ENCODE results near the gene ALDH1L1.

GRCh38 chr3:126057501-126057819, 122.9 kb downstream of the ALDH1L1 start:
- no peak for TF ChIP-seq POLR2A (IDR thresholded peaks at IDR 0.05; ENCODE audit: low read length)
- no peak for TF ChIP-seq GATA1 (IDR thresholded peaks at IDR 0.05; ENCODE audit: low read depth, low read length)

Measured in erythroblast (primary cell).